SK-N-SH treated with all-trans-retinoic acid at 6 μM for 48 hours (cell line): ENCODE results near the gene ZFYVE28.
"Not testable (repeated sequence)": the region's sequence is repeated elsewhere in the genome, so short reads cannot be mapped to it uniquely, and the experiment has no call there.

Experiments used
- ATAC-seq: fragments of 200-7000 bp; cut with Tn5 transposase; 3 replicates; pipeline ENCODE4 v1.9.1; 2020; ENCODE audit warnings: mild to moderate bottlenecking, moderate library complexity
- ARNTL ChIP-seq: fragments of 450-650 bp; formaldehyde crosslinking; IDR thresholded peaks from 2 replicates; pipeline ENCODE4 v1.5.0; 2020; ENCODE audit warnings: low read depth, mild to moderate bottlenecking, moderate library complexity, borderline replicate concordance
- BACH2 ChIP-seq: fragments of 250-450 bp; sonication (Bioruptor Pico); IDR thresholded peaks from 2 replicates; pipeline ENCODE4 v1.9.0; 2021; ENCODE audit warnings: mild to moderate bottlenecking, borderline replicate concordance
- CREB5 ChIP-seq: fragments of 250-450 bp; sonication (Bioruptor Pico); IDR thresholded peaks from 2 replicates; pipeline ENCODE4 v1.5.1; 2020; ENCODE audit warnings: low read depth, mild to moderate bottlenecking, moderate library complexity
- CSDC2 ChIP-seq: fragments of 250-450 bp; sonication (Bioruptor Pico); IDR thresholded peaks from 2 replicates; pipeline ENCODE4 v1.5.0; 2020; ENCODE audit warnings: mild to moderate bottlenecking, moderate library complexity
- CSRNP3 ChIP-seq: fragments of 250-450 bp; sonication (Bioruptor Pico); IDR thresholded peaks from 2 replicates; pipeline ENCODE4 v1.5.1; 2021; ENCODE audit warnings: mild to moderate bottlenecking, moderate library complexity
- ESRRG ChIP-seq: fragments of 250-450 bp; sonication (Bioruptor Pico); IDR thresholded peaks from 2 replicates; pipeline ENCODE4 v1.6.1; 2021; ENCODE audit warnings: mild to moderate bottlenecking
- GLIS3 ChIP-seq: fragments of 250-450 bp; sonication (Bioruptor Pico); IDR thresholded peaks from 2 replicates; pipeline ENCODE4 v1.5.0; 2020; ENCODE audit warnings: mild to moderate bottlenecking, moderate library complexity
- ISL1 ChIP-seq: fragments of 250-450 bp; sonication (Bioruptor Pico); IDR thresholded peaks from 2 replicates; pipeline ENCODE4 v2.1.2; 2022; ENCODE audit warnings: mild to moderate bottlenecking, moderate library complexity
- OSR1 ChIP-seq: fragments of 250-450 bp; sonication (Bioruptor Pico); IDR thresholded peaks from 2 replicates; pipeline ENCODE4 v1.8.0; 2022; ENCODE audit warnings: moderate library complexity, mild to moderate bottlenecking, inconsistent platforms
- PATZ1 ChIP-seq: fragments of 250-450 bp; sonication (Bioruptor Pico); IDR thresholded peaks from 2 replicates; pipeline ENCODE4 v1.8.0; 2020; ENCODE audit warnings: mild to moderate bottlenecking, moderate library complexity, borderline replicate concordance
- PPARA ChIP-seq: fragments of 250-450 bp; sonication (Bioruptor Pico); IDR thresholded peaks from 2 replicates; pipeline ENCODE4 v1.5.0; 2020; ENCODE audit warnings: mild to moderate bottlenecking, borderline replicate concordance
- SNAI2 ChIP-seq: fragments of 250-450 bp; sonication (Bioruptor Pico); IDR thresholded peaks from 2 replicates; pipeline ENCODE4 v1.5.0; 2020; ENCODE audit warnings: mild to moderate bottlenecking, moderate library complexity
- TOX ChIP-seq: fragments of 250-450 bp; sonication (Bioruptor Pico); IDR thresholded peaks from 2 replicates; pipeline ENCODE4 v1.8.0; 2021; ENCODE audit warnings: mild to moderate bottlenecking, moderate library complexity, borderline replicate concordance
- TSHZ2 ChIP-seq: fragments of 250-450 bp; sonication (Bioruptor Pico); IDR thresholded peaks from 2 replicates; pipeline ENCODE4 v1.5.0; 2020; ENCODE audit warnings: mild to moderate bottlenecking, moderate library complexity
- ZC3H10 ChIP-seq: fragments of 250-450 bp; sonication (Bioruptor Pico); IDR thresholded peaks from 2 replicates; pipeline ENCODE4 v1.5.1; 2021; ENCODE audit warnings: mild to moderate bottlenecking, moderate library complexity
- ZFP30 ChIP-seq: fragments of 450-650 bp; formaldehyde crosslinking; IDR thresholded peaks from 2 replicates; pipeline ENCODE4 v1.5.0; 2022; ENCODE audit warnings: mild to moderate bottlenecking, moderate library complexity
- ZNF565 ChIP-seq: fragments of 450-650 bp; formaldehyde crosslinking; conservative IDR thresholded peaks from 2 replicates; pipeline ENCODE4 v1.5.0; 2020; ENCODE audit warnings: low read depth, mild to moderate bottlenecking, moderate library complexity
- ZNF70 ChIP-seq: fragments of 450-650 bp; formaldehyde crosslinking; IDR thresholded peaks from 2 replicates; pipeline ENCODE4 v1.5.0; 2020; ENCODE audit warnings: mild to moderate bottlenecking, moderate library complexity
- ZNF8 ChIP-seq: fragments of 450-650 bp; formaldehyde crosslinking; IDR thresholded peaks from 2 replicates; pipeline ENCODE4 v1.5.0; 2020; ENCODE audit warnings: mild to moderate bottlenecking, moderate library complexity

The ZFYVE28 gene

GRCh38 chr4:2384245-2384644 lies 34.2 kb downstream of the ZFYVE28 start:
- no peak for ATAC-seq
- TF ChIP-seq PATZ1 (CRISPR knock-in tag): no peak
- TF ChIP-seq PPARA (CRISPR knock-in tag): no peak
- no peak for TF ChIP-seq OSR1 (CRISPR knock-in tag)
- TF ChIP-seq SNAI2 (CRISPR knock-in tag): no peak
- no peak for TF ChIP-seq ISL1 (CRISPR knock-in tag)
- TF ChIP-seq GLIS3 (CRISPR knock-in tag): no peak
- no peak for TF ChIP-seq ESRRG (CRISPR knock-in tag)
- no peak for TF ChIP-seq ZNF8
- TF ChIP-seq ARNTL (CRISPR knock-in tag): no peak
- no peak for TF ChIP-seq ZFP30 (CRISPR knock-in tag)
- TF ChIP-seq CSDC2: no peak
- no peak for TF ChIP-seq ZC3H10 (CRISPR knock-in tag)
- TF ChIP-seq TSHZ2 (CRISPR knock-in tag): no peak
- TF ChIP-seq BACH2 (CRISPR knock-in tag): no peak

GRCh38 chr4:2383760-2384159 lies 34.7 kb downstream of the ZFYVE28 start:
- TF ChIP-seq BACH2 (CRISPR knock-in tag): no peak
- TF ChIP-seq PPARA (CRISPR knock-in tag): no peak
- TF ChIP-seq TSHZ2 (CRISPR knock-in tag): no peak
- no peak for TF ChIP-seq CREB5
- no peak for TF ChIP-seq TOX (CRISPR knock-in tag)
- TF ChIP-seq CSRNP3 (CRISPR knock-in tag): no peak
- TF ChIP-seq ISL1 (CRISPR knock-in tag): no peak
- no peak for TF ChIP-seq SNAI2 (CRISPR knock-in tag)
- no peak for TF ChIP-seq ARNTL (CRISPR knock-in tag)
- TF ChIP-seq ZNF565 (CRISPR knock-in tag): no peak
- no peak for TF ChIP-seq ZNF8
- no peak for TF ChIP-seq ZNF70 (CRISPR knock-in tag)
- no peak for ATAC-seq

GRCh38 chr4:2383220-2383631 lies 35.2 kb downstream of the ZFYVE28 start:
- not testable (repeated sequence) for ATAC-seq

- ATAC-seq: not testable (repeated sequence)
These were observed 35.7 kb downstream of the ZFYVE28 start for GRCh38 chr4:2382769-2383202.

GRCh38 chr4:2380589-2380988 lies 37.9 kb downstream of the ZFYVE28 start:
- ATAC-seq: not testable (repeated sequence)
